Measurements from ENCODE around the gene RND2. TPM values are rescaled to one million over a fixed set of nuclear protein-coding genes. Genes with fewer than 3 reads are reported as not detected.

The RND2 gene
- total and polyA plus RNA-seq, 2 of the 13 experiments (the other 11 are each of a cell fraction or from before 2014, with no cell fraction given): 0.05 to 0.11 TPM

- no peak for TF ChIP-seq HNF1A (IDR thresholded peaks at IDR 0.05; ENCODE audit: low read depth)
- TF ChIP-seq HNF1A (CRISPR knock-in tag; IDR thresholded peaks at IDR 0.05; ENCODE audit: borderline replicate concordance): no peak
- TF ChIP-seq ZNF761 (CRISPR knock-in tag; conservative IDR thresholded peaks at IDR 0.05): 0 out of 2 replicates have a peak, but pooled peaks have one; percentile 9
- TF ChIP-seq ZNF737 (CRISPR knock-in tag; IDR thresholded peaks at IDR 0.05; ENCODE audit: borderline replicate concordance): no peak
- TF ChIP-seq, protein P1, sequence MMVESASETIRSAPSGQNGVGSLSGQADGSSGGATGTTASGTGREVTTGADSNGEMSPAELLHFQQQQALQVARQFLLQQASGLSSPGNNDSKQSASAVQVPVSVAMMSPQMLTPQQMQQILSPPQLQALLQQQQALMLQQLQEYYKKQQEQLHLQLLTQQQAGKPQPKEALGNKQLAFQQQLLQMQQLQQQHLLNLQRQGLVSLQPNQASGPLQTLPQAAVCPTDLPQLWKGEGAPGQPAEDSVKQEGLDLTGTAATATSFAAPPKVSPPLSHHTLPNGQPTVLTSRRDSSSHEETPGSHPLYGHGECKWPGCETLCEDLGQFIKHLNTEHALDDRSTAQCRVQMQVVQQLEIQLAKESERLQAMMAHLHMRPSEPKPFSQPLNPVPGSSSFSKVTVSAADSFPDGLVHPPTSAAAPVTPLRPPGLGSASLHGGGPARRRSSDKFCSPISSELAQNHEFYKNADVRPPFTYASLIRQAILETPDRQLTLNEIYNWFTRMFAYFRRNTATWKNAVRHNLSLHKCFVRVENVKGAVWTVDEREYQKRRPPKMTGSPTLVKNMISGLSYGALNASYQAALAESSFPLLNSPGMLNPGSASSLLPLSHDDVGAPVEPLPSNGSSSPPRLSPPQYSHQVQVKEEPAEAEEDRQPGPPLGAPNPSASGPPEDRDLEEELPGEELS (CRISPR knock-in tag; IDR thresholded peaks at IDR 0.05): peak; percentile 64; the same call in 1 of the 2 replicates
- no peak for TF ChIP-seq SRY (CRISPR knock-in tag; IDR thresholded peaks at IDR 0.05)
- TF ChIP-seq ZNF619 (CRISPR knock-in tag; IDR thresholded peaks at IDR 0.05): no peak
- peak; percentile 12; the same call in 1 of the 2 replicates for TF ChIP-seq ADNP (CRISPR knock-in tag; IDR thresholded peaks at IDR 0.05)
- TF ChIP-seq EP300 (IDR thresholded peaks at IDR 0.05; ENCODE audit: low read depth in 2 of 2, low read length in 2 of 2): no peak
- no peak for TF ChIP-seq EP300 (CRISPR knock-in tag; IDR thresholded peaks at IDR 0.05; ENCODE audit: borderline replicate concordance)
- TF ChIP-seq FOXP1 (IDR thresholded peaks at IDR 0.05): no peak
- peak; percentile 62; the same call in 1 of the 2 replicates for TF ChIP-seq FOXP1 (CRISPR knock-in tag; IDR thresholded peaks at IDR 0.05)
- TF ChIP-seq ZNF878 (CRISPR knock-in tag; IDR thresholded peaks at IDR 0.05): no peak
- TF ChIP-seq, protein P2, sequence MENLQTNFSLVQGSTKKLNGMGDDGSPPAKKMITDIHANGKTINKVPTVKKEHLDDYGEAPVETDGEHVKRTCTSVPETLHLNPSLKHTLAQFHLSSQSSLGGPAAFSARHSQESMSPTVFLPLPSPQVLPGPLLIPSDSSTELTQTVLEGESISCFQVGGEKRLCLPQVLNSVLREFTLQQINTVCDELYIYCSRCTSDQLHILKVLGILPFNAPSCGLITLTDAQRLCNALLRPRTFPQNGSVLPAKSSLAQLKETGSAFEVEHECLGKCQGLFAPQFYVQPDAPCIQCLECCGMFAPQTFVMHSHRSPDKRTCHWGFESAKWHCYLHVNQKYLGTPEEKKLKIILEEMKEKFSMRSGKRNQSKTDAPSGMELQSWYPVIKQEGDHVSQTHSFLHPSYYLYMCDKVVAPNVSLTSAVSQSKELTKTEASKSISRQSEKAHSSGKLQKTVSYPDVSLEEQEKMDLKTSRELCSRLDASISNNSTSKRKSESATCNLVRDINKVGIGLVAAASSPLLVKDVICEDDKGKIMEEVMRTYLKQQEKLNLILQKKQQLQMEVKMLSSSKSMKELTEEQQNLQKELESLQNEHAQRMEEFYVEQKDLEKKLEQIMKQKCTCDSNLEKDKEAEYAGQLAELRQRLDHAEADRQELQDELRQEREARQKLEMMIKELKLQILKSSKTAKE (CRISPR knock-in tag; IDR thresholded peaks at IDR 0.05; ENCODE audit: borderline replicate concordance): peak; percentile 61; the same call in 1 of the 2 replicates
- TF ChIP-seq HOXA3 (CRISPR knock-in tag; IDR thresholded peaks at IDR 0.05): peak; percentile 21; the same call in 1 of the 2 replicates
- peak; percentile 76 for TF ChIP-seq ZNF430 (CRISPR knock-in tag; IDR thresholded peaks at IDR 0.05)
- TF ChIP-seq SOX13 (IDR thresholded peaks at IDR 0.05): no peak
- peak in 1 of 2 experiments; percentile 70; a peak in 2 of 4 replicates for TF ChIP-seq SOX13 (CRISPR knock-in tag; conservative IDR thresholded peaks at IDR 0.05 in 1 of 2, IDR thresholded peaks at IDR 0.05 in 1 of 2)
- peak; percentile 41; the same call in 1 of the 2 replicates for TF ChIP-seq KAT8 (CRISPR knock-in tag; IDR thresholded peaks at IDR 0.05)
- TF ChIP-seq MED1 (CRISPR knock-in tag; IDR thresholded peaks at IDR 0.05): 0 out of 2 replicates have a peak, but pooled peaks have one; percentile 10
- TF ChIP-seq ZNF605 (CRISPR knock-in tag; IDR thresholded peaks at IDR 0.05): peak; percentile 62
- TF ChIP-seq WIZ (CRISPR knock-in tag; IDR thresholded peaks at IDR 0.05): 0 out of 2 replicates have a peak, but pooled peaks have one; percentile 22
- TF ChIP-seq ZNF24 (IDR thresholded peaks at IDR 0.05): no peak
- TF ChIP-seq AKAP8 (CRISPR knock-in tag; IDR thresholded peaks at IDR 0.05): peak; percentile 63; the same call in 1 of the 2 replicates
- TF ChIP-seq TBX2 (CRISPR knock-in tag; IDR thresholded peaks at IDR 0.05; ENCODE audit: borderline replicate concordance): peak; percentile 75; the same call in 1 of the 2 replicates
Measured at GRCh38 chr17:42975265-42975664, 49.8 kb upstream of the RND2 start (continued).

All from HepG2 (cell line).